ENCODE data around the gene FAF2. TPM values are rescaled to one million over a fixed set of nuclear protein-coding genes. Genes with fewer than 3 reads are reported as not detected.
"Not testable (repeated sequence)": the region's sequence is repeated elsewhere in the genome, so short reads cannot be mapped to it uniquely, and the experiment has no call there.

FAF2 gene
- total RNA-seq, 2 donors from 2014 or later = 23.0 to 31.2 TPM

DNA sequence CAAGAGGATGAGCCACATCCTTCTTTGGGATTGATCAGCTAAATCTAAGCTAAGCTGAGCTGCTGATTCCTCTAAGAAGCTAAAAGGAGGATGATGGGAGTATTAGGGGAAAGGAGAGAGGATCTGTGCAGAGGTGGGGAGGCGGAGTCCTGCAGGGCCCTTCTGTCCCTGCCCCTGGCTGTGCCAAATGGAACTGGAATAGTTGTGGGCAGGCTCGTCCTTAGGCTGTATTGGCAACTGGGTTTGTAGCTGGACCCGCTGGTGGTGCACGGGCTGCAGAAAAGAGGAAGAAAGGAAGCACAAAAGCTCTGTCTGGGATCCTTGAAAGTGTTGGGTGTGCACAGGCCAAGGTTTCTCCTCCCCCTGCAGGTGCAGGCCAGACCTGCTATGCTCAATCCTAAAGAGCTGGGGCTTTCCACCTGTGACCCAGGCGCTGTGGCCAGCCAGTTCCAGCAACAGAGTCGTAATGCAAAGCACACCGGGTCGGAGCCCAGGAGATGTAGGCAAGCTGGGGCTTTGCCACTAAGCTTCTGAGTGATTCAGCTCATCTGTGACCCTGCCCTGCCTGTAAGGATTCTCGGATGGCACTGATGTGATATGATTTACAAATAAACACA, 41.6 kb upstream of the FAF2 start:
- TF ChIP-seq, protein P1, sequence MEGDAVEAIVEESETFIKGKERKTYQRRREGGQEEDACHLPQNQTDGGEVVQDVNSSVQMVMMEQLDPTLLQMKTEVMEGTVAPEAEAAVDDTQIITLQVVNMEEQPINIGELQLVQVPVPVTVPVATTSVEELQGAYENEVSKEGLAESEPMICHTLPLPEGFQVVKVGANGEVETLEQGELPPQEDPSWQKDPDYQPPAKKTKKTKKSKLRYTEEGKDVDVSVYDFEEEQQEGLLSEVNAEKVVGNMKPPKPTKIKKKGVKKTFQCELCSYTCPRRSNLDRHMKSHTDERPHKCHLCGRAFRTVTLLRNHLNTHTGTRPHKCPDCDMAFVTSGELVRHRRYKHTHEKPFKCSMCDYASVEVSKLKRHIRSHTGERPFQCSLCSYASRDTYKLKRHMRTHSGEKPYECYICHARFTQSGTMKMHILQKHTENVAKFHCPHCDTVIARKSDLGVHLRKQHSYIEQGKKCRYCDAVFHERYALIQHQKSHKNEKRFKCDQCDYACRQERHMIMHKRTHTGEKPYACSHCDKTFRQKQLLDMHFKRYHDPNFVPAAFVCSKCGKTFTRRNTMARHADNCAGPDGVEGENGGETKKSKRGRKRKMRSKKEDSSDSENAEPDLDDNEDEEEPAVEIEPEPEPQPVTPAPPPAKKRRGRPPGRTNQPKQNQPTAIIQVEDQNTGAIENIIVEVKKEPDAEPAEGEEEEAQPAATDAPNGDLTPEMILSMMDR (IDR thresholded peaks at IDR 0.05) = no peak
- H3K36me3 ChIP-seq = peaks cover 18% of the 10 kb centered on the region
- H3K4me3 ChIP-seq = no peak overlapping the region
- H3K27me3 ChIP-seq (replicated peaks; ENCODE audit: insufficient read depth) = no peaks in the 10 kb centered on the region
- peaks cover 0 to 6% of the 10 kb centered on the region in 2 donors for H3K4me1 ChIP-seq (ENCODE audit: control insufficient read depth in 1 of 2, low read depth in 2 of 2)
- ATAC-seq (ENCODE audit: insufficient number of reproducible peaks, low FRiP score, low read depth) = no peak
- DNase-seq (ENCODE audit: low spot score) = no peak
- no peak overlapping the region for H3K27ac ChIP-seq
- no peaks in the 10 kb centered on the region for H3K9me3 ChIP-seq

DNA sequence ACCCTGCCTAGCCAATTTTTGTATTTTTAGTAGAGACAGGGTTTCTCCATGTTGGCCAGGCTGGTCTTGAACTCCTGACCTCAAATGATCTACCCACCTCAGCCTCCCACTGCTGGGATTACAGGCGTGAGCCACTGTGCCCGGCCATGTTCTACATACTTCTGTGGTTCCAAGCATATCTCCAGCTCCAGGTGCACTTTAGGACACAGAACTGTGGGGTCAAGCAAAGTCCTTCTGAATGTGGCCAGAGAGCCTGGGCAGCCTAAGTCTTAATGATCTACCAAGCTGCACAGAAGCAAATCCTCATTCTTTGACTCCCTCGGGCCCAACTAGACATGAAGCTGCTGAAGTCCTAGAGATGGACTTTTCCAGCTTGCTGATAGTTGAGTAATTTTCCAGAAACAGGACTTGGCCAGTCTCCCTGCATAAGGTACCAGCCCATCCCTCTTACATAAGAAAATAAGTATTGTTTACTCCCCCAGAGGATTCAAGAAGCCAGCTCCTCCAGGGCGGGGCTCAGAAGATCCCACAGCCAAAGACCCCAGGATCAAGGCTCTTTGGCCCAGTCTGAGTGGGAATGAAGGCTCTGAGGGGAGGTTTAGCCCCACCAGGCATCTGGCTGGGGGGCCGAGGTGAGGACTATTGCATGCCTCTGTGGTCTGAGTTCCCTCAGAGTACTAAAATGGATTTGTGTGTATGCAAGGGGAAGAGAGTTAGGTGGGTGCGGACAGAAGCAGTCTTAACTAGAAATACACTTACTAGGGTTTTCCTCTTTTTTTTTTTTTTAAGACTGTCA, 40.5 kb upstream of the FAF2 start:
- Histone ChIP-seq H3K4me3 (no peak overlapping the region), H3K4me1 (ENCODE audit: control insufficient read depth in 1 of 2, low read depth in 2 of 2) (peaks cover 0 to 10% of the 10 kb centered on the region in 2 donors), H3K27ac (no peak overlapping the region), H3K9me3 (no peaks in the 10 kb centered on the region), H3K36me3 (peaks cover 18% of the 10 kb centered on the region), H3K27me3 (replicated peaks; ENCODE audit: insufficient read depth) (no peaks in the 10 kb centered on the region)
- TF ChIP-seq, protein P1 (IDR thresholded peaks at IDR 0.05) = no peak
- no peak for DNase-seq (ENCODE audit: low spot score)
- no peak for ATAC-seq (ENCODE audit: insufficient number of reproducible peaks, low FRiP score, low read depth)

DNA sequence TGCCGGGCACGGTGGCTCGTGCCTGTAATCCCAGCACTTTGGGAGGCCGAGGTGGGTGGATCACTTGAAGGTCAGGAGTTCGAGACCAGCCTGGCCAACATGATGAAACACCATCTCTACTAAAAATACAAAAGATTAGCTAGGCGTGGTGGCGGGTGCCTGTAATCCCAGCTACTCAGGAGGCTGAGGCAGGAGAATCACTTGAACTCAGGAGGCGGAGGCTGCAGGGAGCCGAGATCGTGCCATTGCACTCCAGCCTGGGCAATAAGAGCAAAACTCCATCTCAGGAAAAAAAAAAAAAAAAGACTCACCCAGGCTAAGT, 40.0 kb upstream of the FAF2 start:
- H3K9me3 ChIP-seq; DNase-seq (ENCODE audit: low spot score); H3K27me3 ChIP-seq (replicated peaks; ENCODE audit: insufficient read depth); H3K27ac ChIP-seq; ATAC-seq (ENCODE audit: insufficient number of reproducible peaks, low FRiP score, low read depth); H3K4me3 ChIP-seq: not testable (repeated sequence)
- H3K4me1 ChIP-seq (ENCODE audit: control insufficient read depth in 1 of 2, low read depth in 2 of 2) = peaks cover 0 to 15% of the 10 kb centered on the region in 2 donors
- H3K36me3 ChIP-seq = peaks cover 18% of the 10 kb centered on the region

DNA sequence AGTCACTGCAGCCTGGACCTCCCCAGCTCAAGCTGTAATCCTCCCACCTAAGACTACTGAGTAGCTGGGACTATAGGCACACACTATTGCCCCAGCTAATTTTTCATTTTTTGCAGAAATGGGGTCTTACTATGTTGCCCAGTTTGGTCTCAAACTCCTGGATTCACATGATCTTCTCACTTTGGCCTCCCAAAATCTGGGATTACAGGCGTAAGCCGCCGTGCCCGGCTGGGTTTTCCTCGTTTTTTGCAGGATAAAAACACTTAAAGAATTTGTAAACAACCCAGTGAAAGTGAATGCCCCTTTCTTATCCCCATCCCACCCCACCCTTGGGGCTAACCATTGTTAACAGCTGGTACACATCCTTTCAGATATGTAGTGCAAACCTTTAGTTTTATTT, 39.6 kb upstream of the FAF2 start:
- H3K9me3 ChIP-seq = no peaks in the 10 kb centered on the region
- no peaks in the 10 kb centered on the region for H3K27me3 ChIP-seq (replicated peaks; ENCODE audit: insufficient read depth)
- peaks cover 18% of the 10 kb centered on the region for H3K36me3 ChIP-seq
- TF ChIP-seq, protein P1 (IDR thresholded peaks at IDR 0.05) = no peak
- ATAC-seq (ENCODE audit: insufficient number of reproducible peaks, low FRiP score, low read depth) = no peak
- H3K27ac ChIP-seq = no peak overlapping the region
- DNase-seq (ENCODE audit: low spot score) = no peak
- no peak overlapping the region for H3K4me3 ChIP-seq
- H3K4me1 ChIP-seq (ENCODE audit: control insufficient read depth in 1 of 2, low read depth in 2 of 2) = peaks cover 3 to 19% of the 10 kb centered on the region in 2 donors

DNA sequence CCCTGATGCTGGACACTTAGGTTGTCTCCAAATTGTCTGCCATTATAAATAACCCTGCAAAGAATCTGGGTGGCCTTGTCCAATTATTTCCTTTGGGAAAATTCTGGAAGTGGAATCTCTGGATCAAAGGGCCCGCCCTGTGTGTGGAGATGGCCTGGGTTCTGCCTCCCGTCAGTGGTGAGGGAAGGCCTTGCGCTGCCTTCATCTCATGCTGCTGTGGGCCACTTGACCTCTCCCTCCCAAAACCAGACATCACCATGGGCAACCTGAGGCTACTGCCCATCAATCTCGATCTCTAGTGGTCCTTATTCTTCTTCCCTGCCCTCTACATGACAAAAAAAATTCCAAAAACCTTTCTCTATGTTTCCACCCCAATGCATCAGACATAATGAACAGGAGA, 38.4 kb upstream of the FAF2 start:
- no peak for ATAC-seq (ENCODE audit: insufficient number of reproducible peaks, low FRiP score, low read depth)
- H3K27me3 ChIP-seq (replicated peaks; ENCODE audit: insufficient read depth) = no peaks in the 10 kb centered on the region
- peaks cover 15 to 31% of the 10 kb centered on the region in 2 donors for H3K4me1 ChIP-seq (ENCODE audit: control insufficient read depth in 1 of 2, low read depth in 2 of 2)
- no peak for DNase-seq (ENCODE audit: low spot score)
- no peak overlapping the region for H3K4me3 ChIP-seq
- no peak overlapping the region for H3K27ac ChIP-seq
- peaks cover 18% of the 10 kb centered on the region for H3K36me3 ChIP-seq
- no peaks in the 10 kb centered on the region for H3K9me3 ChIP-seq
- TF ChIP-seq, protein P1 (IDR thresholded peaks at IDR 0.05) = no peak
